HG03354 (cell line): Measurements from ENCODE around the gene SFTPD.
"Not testable (repeated sequence)": the region's sequence is repeated elsewhere in the genome, so short reads cannot be mapped to it uniquely, and the experiment has no call there.

ENCODE experiments used
- ATAC-seq: cut with Tn5 transposase; IDR thresholded peaks from one replicate; pipeline ENCODE4 v1.9.1; 2021; ENCODE audit warnings: mild to moderate bottlenecking; ENCODE audit not compliant: unreplicated experiment, poor library complexity, severe bottlenecking

Gene SFTPD

DNA sequence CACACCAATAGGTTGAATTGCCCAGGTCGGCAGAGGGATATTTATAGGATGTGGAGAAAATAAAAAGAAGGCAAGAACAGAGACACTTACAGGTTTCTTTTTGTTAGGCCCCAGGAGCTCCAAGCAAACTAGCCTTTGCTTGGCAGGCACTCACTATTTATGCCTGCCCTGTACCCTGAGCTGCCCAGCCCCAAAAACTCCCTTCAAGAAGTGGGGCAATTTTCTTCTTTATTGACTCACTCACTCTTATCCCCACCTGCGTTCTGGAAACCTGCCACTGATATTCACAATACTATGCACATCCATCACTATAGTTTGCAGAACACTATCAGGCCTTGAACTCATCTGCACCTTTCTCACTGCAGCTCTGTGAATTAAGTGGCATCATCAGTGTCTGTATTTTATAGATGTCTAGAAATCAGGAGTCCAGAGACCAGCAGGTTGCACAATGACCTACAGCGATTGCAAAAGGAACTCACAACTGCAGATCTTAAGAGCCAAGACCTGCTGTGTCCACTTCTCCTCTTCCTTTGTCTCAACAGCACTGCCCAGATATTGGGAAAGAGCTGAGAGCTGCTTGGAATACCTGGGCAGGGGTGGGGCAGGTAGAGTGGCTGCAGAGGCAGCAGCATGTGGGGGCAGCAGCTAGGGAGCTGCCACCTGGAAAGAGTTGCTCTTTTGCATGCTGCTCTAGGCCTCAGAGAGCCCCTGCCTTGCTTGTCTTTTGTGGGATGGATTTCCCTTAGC, at the start of gene SFTPD:
SFTPD (minus strand) TSS at position 130 of the 747 bp plus-strand sequence. CDS start 2,446 bp downstream, outside the sequence.
- no peak for ATAC-seq

DNA sequence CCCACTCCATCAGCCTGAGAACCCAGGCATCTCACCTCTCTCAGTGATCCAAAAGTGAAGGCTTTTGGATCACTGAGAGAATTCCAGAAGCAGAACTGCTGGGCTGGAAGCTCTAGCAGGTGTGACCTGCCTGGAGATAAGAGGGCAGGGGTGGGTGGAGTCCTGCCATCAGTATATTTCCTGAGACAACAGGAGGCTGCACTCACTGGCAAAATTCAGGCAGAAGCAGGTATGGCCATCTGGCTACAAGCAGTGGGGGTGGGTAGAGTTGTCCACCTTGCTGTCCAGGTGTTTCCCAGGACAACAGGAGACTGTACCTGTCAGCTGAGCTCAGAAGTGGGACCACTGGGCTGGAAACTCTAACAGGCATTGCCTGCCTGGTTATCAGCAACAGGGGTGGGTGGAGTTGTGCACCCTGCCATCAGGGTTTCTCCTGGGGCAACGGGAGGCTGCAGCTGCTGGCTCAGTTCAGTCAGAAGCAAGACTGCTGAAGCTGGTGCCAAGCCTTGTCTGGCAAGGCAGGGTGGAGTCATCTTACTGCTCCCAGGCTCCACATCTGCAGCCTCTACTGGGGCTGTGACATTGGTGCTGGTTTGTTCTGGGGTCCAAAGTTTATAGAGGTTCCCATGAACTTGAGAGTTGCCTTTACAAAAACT, 47.2 kb upstream of the SFTPD start:
- no peak for ATAC-seq

DNA sequence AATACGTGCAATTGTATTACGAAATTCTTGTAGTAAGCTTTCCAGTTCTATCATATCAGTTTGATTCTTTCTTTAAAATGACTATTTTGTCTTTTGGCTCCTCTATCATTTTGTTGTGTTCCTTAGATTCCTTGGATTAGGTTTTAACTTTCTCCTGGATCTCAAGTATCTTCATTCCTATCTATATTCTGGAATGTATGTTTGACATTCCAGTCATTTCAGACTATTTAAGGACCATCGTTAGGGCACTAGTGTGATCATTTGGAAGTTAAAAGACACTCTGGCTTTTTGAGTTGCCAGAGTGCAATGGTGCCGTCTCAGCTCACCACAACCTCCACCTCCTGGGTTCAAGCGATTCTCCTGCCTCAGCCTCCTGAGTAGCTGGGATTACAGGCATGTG, 45.7 kb upstream of the SFTPD start:
- ATAC-seq = no peak

DNA sequence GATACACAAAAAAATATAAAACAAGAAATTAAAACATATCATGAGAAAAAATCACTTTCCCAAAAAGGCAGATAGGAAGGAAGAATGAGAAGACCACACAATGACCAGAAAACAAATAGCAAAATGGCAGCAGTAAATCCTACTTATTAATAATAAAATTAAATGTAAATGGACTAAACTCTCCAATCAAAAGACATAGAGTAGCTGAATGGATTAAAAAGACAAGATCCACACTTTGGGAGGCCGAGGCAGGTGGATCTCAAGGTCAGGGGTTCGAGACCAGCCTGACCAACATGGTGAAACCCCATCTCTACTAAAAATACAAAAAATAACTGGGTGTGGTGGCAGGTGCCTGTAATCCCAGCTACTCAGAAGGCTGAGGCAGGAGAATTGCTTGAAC, 39.3 kb upstream of the SFTPD start:
- ATAC-seq = not testable (repeated sequence)

DNA sequence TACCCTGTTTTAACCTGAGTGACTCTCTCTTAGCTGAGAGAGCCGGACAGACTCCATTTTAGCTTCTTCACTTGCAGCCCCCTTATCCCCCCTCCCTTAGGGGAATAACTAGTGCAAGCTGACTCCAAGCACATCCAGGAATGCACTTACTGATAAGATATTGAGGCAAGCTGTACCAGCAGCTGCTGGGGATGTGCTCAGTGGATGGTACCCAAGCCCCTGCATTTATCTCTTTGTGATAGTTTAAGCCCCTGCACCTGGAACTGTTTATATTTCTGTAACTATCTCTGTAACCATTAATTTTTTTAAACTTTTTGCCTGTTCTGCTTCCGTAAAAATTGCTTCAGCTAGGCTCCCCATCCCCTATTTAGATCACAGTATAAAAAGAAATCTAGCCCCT, 37.8 kb upstream of the SFTPD start:
- ATAC-seq = not testable (repeated sequence)

DNA sequence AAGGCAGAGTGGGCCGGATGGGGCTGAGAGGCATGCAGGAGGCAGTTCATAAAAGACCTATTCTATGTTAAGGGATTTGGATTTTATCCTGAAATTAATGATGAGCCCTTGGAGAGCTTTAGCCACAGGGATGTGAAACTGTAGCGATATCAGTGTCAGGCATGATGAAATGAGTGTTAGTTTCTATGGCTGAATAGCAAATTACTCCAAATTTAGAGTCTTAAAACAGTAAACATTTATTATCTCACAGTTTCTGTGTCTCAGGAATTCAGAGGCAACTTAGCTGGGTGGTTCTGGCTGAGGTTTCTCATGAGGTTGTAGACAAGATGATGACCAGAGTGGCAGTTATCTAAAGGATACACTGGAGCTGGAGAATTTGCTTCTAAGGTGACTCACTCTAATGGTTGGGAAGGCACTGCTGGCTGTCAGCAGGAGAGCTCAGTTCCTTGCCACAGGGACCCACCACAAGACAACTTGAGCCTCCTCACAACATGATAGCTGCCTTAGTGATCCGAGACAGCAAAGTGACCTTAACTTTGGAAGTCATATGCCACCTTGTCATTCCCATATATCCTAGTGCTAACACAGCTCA, 36.7 kb upstream of the SFTPD start:
- no peak for ATAC-seq

DNA sequence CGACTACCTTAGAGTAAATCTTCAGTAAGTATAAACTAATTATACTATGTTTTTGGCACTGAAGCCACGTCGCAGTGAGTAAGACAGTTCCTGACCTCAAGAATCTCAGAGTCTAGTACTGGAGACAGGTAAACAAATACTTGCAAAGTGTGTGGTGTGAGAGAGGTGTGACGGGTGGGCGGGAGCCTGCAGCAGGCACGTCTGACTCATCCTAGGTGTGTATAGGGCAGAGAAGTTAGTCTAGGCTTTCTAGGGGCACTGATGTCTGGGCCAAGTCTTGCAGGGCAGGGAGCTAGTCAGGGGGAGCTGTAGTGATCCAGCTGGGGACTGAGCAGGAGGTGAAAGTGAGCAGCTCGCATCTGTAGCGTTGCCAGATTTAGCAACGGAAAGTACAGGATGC, 35.9 kb upstream of the SFTPD start:
- ATAC-seq = peak; percentile 54

DNA sequence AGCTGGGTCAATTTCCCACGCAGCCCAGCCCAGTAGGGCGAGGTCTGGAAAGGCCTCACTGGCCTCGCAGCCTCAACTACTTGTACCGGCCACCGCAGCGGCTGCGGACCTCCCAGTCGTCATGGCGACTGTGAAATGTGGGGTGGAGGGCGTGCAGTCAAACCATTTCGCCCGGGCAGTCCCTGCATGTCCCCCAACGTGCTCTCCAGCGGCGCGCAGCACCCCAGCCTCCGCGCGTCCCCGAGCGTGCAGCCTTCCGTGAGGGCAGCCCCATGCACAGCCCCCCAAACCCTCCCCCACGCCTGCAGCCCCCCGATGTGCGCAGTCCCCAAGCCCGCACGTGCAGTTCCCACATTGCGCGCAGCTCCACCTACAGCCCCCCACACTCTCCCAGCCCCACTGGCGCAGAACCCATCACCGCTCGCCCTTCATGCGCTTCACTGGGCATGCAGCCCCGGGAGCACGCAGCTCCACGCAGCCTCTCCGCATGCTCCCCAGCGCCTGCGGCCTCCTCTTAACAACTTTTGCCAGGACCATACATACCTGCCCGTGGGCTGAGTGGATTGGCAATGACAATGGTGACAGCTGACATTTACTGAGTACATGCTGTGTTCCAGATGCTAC, 34.5 kb upstream of the SFTPD start:
- no peak for ATAC-seq

DNA sequence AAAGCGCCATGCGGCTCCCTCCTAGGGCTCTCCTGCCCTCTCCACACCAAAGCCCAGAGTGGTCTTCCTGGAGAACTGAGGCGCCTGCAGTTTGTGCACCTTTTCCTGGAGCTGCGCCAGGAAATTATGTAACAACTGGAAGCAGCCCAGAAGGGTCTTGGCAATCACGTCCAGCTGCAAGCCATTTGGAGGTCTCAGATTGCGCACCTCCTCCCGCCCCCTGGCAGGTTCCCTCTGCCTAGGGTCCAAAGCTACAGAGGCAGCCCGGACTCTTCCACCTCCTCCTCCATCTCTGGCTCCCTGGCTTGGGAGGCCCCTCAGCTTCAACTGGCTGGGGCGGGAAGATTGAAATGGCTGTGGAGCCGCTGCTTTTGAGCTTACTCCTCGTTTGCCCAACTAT, 34.0 kb upstream of the SFTPD start:
- ATAC-seq = no peak

DNA sequence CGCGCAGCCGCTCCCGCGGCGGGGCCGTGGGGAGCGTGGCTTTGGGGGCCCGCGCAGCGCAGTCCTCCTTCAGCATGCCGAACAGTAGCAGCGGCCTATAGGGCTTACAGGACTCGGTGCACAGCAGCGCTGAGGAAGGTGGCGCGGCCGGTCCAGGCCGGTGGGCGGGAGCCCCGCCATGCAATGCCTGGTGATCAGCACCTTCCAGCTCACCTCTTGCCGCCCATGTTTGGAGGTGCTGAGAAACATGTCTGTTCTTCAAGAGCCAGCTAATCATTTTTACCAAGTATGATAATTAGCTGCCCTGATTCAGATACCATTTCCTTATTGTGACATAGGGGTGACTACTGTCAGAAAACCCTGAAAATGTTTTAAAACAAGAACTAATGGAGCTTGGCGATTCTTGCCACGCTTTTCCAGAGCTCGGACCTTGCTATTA, 33.5 kb upstream of the SFTPD start:
- no peak for ATAC-seq

DNA sequence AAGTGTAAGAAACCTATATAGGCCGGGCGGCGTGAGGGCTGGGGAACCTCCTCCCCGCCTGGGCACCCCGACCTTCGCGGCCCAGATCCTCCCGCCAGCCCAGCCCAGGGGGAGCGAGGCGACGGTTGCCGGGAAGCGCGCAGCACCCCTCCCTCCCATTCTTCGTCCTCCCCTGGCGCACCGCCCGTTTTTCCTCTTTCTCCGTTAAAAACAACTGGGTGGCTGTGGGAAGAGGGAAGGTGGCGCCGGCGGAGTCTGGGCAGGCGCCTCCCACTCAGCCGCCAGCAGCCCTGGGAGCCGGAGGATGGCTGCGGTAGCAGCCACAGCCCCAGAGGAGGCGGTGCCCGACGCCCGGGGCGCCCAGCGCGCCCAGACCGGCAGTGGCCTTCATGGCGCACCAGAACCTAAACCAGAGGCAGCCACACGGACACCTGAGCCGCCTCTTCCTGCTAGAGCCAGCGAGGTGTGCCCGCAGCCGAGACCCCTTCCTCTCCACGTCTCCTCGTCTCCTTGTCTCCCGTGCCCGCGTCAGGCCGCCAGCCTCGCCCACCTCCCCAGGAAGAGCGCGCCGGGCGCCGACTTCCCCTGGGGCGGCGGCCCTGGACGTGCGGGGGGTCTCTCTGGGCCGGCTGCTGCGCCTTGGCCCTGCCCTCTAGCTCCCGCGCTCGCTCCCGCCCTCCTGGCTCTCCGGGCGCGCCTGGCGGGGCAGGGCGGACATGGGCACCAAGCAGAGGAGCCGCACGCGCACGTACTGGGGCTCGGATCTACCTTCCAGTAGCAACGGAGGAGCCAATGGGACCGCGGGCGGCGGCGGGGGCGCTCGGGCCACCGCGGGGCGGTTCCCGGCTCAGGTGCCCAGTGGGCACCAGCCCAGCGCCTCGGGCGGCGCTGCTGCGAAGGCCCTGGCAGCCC, 32.8 kb upstream of the SFTPD start:
- ATAC-seq = no peak

DNA sequence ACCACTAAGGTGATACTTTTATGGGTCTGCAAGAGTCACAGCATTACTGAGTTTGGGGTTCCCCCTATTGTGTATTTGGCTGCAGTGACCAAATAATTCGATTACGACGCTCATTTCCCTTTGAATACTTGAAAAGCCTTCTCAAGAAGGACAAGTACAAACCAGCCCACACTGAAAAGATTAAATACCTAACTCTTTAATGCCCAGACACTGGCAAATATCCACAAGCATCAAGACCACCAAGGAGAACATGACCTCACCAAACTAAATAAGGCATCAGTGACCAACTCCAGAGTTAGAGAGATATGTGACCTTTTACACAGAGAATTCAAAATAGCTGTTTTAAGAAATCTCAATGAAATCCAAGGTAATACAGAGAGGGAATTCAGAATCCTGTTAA, 31.8 kb upstream of the SFTPD start:
- no peak for ATAC-seq

DNA sequence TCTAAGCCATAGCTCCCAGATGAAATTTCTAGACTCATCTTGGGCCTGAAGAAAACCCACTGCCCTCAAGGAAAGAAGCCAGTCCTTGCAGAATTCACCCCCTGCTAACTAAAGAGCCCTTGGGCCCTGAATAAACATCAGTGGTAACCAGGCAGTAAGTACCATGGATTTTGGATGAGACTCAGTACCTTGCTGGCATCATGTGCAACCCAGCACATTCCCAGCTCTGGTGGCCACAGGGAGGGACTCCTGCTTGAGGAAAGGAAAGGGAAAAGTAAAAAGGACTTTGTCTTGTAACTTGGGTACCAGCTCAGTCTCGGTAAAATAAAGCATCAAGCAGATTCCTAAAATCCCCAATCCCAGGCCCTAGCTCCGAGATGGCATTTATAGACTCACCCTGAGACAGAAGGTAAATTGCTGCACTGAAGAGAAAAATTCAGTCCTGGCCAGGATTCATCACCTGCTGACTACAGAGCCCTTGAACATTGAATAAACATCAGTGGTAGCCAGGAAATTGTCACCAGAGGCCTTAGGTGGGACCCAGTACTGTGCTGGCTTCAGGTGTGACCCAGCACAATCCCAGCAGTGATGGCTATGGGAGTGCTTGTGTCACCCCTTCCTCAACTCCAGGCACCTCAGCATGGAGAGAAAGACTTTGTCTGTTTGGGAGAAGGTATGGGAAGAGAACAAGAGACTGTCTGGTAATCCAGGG, 31.2 kb upstream of the SFTPD start:
- ATAC-seq = no peak

DNA sequence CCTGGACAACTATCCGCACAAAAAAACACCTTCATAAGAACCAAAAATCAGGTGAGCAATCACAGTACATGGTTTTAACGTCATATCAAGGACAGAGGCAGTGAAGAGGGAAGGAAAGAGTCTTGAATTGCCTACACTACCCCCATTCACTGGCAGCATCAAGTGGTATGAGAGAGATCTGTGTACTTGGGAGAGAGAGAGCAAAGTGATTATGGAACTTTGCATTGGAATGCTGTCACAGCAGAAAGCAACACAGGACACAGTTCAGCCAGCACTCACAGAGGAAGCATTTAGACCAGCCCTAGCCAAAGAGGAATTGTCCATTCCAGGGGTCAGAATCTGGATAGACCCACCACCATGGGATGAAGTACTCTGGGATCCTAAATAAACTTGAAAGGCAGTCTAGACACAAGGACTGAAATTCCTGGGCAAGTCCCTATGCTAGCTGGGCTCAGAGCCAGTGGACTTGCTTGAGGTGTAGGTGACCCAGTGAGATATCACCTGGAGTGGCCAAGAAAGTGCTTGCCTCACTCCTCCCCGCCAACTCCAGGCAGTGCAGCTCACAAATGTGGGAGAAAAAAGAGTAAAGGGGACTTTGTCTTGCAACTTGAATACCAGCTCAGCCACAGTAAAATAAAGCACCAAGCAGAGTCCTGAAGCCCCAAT, 30.5 kb upstream of the SFTPD start:
- ATAC-seq = no peak

DNA sequence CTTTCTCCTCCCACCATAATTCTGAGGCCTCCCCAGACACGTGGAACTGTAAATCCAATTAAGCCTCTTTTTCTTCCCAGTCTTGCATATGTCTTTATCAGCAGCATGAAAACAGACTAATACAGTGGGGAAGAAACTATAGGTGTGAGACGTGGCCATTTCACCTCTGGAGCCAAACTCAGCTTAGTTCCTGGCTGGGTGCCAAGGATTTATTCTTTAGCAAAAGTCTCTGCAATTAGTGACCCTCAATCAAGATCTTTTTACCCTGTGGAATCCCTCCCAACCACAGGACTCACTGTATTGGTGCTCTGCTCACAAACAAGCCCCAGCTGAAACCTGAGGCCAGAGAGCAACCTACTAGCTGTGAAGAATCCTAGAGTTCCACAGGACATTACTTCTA, 28.1 kb upstream of the SFTPD start:
- no peak for ATAC-seq

DNA sequence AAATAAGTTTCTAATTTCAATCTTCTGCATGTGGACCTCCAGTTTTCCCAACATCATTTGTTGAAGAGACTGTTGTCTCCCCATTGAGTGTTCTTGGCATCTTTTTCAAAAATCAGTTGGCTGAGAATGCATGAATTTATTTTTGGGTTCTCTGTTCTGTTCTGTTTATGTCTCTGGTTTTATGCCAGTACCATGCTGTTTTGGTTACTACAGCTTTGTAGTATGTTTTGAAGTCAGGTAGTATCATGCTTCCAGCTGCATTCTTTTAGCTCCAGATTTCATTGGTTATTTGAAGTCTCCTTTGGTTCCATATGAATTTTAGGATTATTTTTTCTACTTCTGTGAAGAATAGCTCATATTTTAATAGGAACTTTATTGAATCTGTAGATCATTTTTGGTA, 21.2 kb upstream of the SFTPD start:
- ATAC-seq = no peak

DNA sequence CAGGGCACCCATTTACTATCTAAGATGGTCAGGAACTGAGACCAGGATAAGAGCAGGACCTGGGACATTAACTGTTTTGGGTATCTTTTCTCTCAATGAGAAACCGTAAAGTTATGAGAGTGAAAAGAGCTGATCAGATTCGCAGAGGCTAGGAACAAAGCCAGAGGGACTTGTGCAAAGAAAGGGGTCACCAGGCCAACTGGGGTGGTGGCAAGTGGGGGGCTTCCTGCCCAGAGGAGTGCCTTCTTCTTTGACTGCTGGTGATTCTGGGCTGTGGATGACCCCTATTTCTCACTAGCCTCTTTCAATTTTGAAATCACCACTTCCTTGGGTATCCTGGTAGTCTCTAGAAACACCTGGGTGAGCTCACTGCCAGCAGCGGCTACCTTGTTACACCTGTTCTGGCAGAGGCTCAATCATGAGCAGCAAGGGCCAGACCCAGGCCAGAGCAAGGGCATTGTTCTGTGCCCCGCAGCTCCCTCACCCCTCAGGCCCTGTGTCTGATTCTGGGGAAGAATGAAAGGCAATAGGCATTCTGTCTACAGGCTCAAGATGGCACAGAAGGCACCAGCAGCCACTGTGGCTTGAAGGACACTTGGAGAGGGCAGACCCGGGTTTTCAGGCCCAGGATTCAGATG, 999 bp downstream of the SFTPD start:
- no peak for ATAC-seq

DNA sequence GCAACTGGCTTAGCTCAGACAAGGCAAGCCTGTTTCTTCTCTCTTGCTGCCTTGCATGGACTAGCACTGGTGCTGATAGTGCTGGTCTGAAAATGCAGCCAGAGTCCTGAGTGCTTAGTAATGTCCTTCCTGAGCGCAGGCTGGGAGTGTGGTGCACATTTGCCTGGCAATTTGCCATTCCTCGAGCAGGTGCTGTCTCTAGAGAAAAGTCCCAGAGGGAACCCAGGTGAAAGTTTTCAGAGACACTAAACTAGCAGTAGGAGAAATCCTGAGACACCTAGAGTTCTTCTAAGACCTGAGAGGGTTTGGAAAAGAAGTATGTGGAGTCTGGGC, 1.9 kb downstream of the SFTPD start:
- no peak for ATAC-seq
